8988T (cell line): ENCODE measurements around the gene MYLK.
"Not testable (repeated sequence)": the region's sequence is repeated elsewhere in the genome, so short reads cannot be mapped to it uniquely, and the experiment has no call there.

Experiments
- DNase-seq: peaks from one replicate; pipeline ENCODE4 v3.0.0; 2011

Gene MYLK

GRCh38 chr3:123634149-123635051 lies 249.7 kb downstream of the MYLK start:
- DNase-seq = no peak

- DNase-seq = no peak
Observed at GRCh38 chr3:123633530-123633929, 250.6 kb downstream of the MYLK start.

- no peak for DNase-seq
Observed at GRCh38 chr3:123632161-123632655, 251.9 kb downstream of the MYLK start.

GRCh38 chr3:123629747-123630047 lies 254.4 kb downstream of the MYLK start:
- no peak for DNase-seq

- no peak for DNase-seq
Observed at GRCh38 chr3:123628996-123629746, 255.0 kb downstream of the MYLK start.

- DNase-seq = no peak
Observed at GRCh38 chr3:123627673-123628670, 256.2 kb downstream of the MYLK start.

GRCh38 chr3:123626881-123627280 lies 257.3 kb downstream of the MYLK start:
- DNase-seq = no peak

GRCh38 chr3:123624302-123624701 lies 259.8 kb downstream of the MYLK start:
- DNase-seq = no peak

- no peak for DNase-seq
Observed at GRCh38 chr3:123623346-123623880, 260.7 kb downstream of the MYLK start.

- DNase-seq = no peak
Observed at GRCh38 chr3:123622766-123623165, 261.4 kb downstream of the MYLK start.

GRCh38 chr3:123621850-123622189 lies 262.3 kb downstream of the MYLK start:
- DNase-seq = no peak

GRCh38 chr3:123621186-123621849 lies 262.8 kb downstream of the MYLK start:
- no peak for DNase-seq

- DNase-seq = no peak
Observed at GRCh38 chr3:123620343-123620742, 263.8 kb downstream of the MYLK start.

GRCh38 chr3:123618768-123619484 lies 265.2 kb downstream of the MYLK start:
- DNase-seq = no peak

- DNase-seq = no peak
Observed at GRCh38 chr3:123618076-123618708, 265.9 kb downstream of the MYLK start.

GRCh38 chr3:123616593-123616992 lies 267.5 kb downstream of the MYLK start:
- no peak for DNase-seq

GRCh38 chr3:123613543-123613942 lies 270.6 kb downstream of the MYLK start:
- no peak for DNase-seq

- not testable (repeated sequence) for DNase-seq
Observed at GRCh38 chr3:123611674-123612073, 272.5 kb downstream of the MYLK start.

GRCh38 chr3:123611082-123611481 lies 273.1 kb downstream of the MYLK start:
- no peak for DNase-seq

- no peak for DNase-seq
Observed at GRCh38 chr3:123610331-123610730, 273.8 kb downstream of the MYLK start.

- DNase-seq = no peak
Observed at GRCh38 chr3:123609063-123609462, 275.1 kb downstream of the MYLK start.
